ENCODE data around the gene PLOD1. TPM values are rescaled to one million over a fixed set of nuclear protein-coding genes. Genes with fewer than 3 reads are reported as not detected.
A peak's percentile ranks its signal among the peaks of the same experiment; 100 is the strongest.

Gene PLOD1
- total and polyA plus RNA-seq, 2 of the 13 experiments (the other 11 are each of a cell fraction or from before 2014, with no cell fraction given), result 70.1 to 318 TPM

GRCh38 chr1:11898831-11899467 lies 35.6 kb upstream of the PLOD1 start (continued):
- no peak for TF ChIP-seq GMEB1 (CRISPR knock-in tag; IDR thresholded peaks at IDR 0.05; ENCODE audit: borderline replicate concordance)
- TF ChIP-seq THAP11 (CRISPR knock-in tag; IDR thresholded peaks at IDR 0.05), result no peak
- TF ChIP-seq ZNF639 (CRISPR knock-in tag; conservative IDR thresholded peaks at IDR 0.05), result no peak
- TF ChIP-seq ZNF691 (CRISPR knock-in tag; IDR thresholded peaks at IDR 0.05; ENCODE audit: borderline replicate concordance, low read depth), result no peak
- no peak for TF ChIP-seq FOSL1 (CRISPR knock-in tag; IDR thresholded peaks at IDR 0.05; ENCODE audit: borderline replicate concordance)
- 0 out of 2 replicates have a peak, but pooled peaks have one; percentile 30 for TF ChIP-seq ZNF768 (CRISPR knock-in tag; IDR thresholded peaks at IDR 0.05)
- no peak for TF ChIP-seq ESRRA (CRISPR knock-in tag; IDR thresholded peaks at IDR 0.05; ENCODE audit: low read depth)
- TF ChIP-seq ZBTB7B (CRISPR knock-in tag; IDR thresholded peaks at IDR 0.05), result no peak
- TF ChIP-seq CEBPB (IDR thresholded peaks at IDR 0.05; ENCODE audit: borderline replicate concordance, low read depth, low read length), result no peak
- no peak for TF ChIP-seq SMAD9 (CRISPR knock-in tag; IDR thresholded peaks at IDR 0.05)
- TF ChIP-seq ZNF580 (CRISPR knock-in tag; IDR thresholded peaks at IDR 0.05; ENCODE audit: borderline replicate concordance, low read depth), result no peak
- TF ChIP-seq KLF12 (CRISPR knock-in tag; IDR thresholded peaks at IDR 0.05; ENCODE audit: borderline replicate concordance), result no peak
- 0 out of 2 replicates have a peak, but pooled peaks have one; percentile 43 for TF ChIP-seq LBX2 (CRISPR knock-in tag; IDR thresholded peaks at IDR 0.05; ENCODE audit: borderline replicate concordance)
- TF ChIP-seq RXRA (CRISPR knock-in tag; IDR thresholded peaks at IDR 0.05), result no peak
- TF ChIP-seq EEA1 (CRISPR knock-in tag; IDR thresholded peaks at IDR 0.05; ENCODE audit: borderline replicate concordance), result no peak
- TF ChIP-seq SOX6 (IDR thresholded peaks at IDR 0.05), result no peak
- TF ChIP-seq SOX6 (CRISPR knock-in tag; IDR thresholded peaks at IDR 0.05), result no peak
- TF ChIP-seq RBFOX2 (IDR thresholded peaks at IDR 0.05; ENCODE audit: low read depth, low read length), result no peak
- TF ChIP-seq SAP130 (CRISPR knock-in tag; IDR thresholded peaks at IDR 0.05; ENCODE audit: low read depth), result peak; percentile 24; the same call in 1 of the 2 replicates
- TF ChIP-seq AKNA (CRISPR knock-in tag; IDR thresholded peaks at IDR 0.05; ENCODE audit: borderline replicate concordance), result no peak
- no peak for TF ChIP-seq HOXA5 (CRISPR knock-in tag; IDR thresholded peaks at IDR 0.05)
- no peak for TF ChIP-seq TCF7L2 (IDR thresholded peaks at IDR 0.05; ENCODE audit: low read depth, low read length)
